ENCODE data around the gene TPCN2. TPM values are rescaled to one million over a fixed set of nuclear protein-coding genes. Genes with fewer than 3 reads are reported as not detected.

Gene TPCN2
- total RNA-seq, 1 donor from 2014 or later = 6.3 TPM

DNA sequence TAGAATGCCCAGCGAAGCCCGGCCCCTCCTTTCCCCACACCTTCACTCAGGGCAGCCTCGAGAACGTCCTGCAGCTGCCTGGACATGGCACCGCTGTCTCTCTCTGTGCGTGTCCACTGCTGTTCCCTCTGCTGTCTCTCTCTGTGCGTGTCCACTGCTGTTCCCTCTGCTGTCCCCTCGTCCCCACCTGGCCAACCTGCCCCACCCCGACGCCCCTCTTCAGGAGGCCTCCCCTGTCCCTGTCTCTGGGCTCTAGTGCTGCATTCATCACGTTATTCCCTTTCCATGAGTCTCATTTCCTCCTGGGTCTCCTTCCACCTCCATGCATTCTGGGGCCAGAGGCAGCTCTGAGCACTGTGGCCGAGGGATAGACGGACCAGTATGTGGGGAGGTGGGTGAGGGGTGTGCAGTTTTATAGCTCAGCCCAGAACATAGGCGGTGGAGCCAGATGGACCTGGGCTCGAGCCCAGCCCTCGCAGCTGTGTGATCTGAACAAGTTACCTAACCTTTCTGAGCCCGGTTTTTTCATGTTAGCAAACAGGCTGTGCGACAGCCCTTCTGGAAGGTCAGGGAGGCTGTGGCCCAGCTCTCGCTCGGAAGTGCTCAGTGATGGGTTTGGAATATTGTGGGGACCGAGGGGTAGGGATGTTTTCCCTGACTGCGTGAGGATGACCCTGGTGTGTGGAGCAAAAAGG is 65.1 kb downstream of the TPCN2 start:
- H3K4me3 ChIP-seq (ENCODE audit: low read depth, low read length) = no peak overlapping the region
- TF ChIP-seq, protein P1, sequence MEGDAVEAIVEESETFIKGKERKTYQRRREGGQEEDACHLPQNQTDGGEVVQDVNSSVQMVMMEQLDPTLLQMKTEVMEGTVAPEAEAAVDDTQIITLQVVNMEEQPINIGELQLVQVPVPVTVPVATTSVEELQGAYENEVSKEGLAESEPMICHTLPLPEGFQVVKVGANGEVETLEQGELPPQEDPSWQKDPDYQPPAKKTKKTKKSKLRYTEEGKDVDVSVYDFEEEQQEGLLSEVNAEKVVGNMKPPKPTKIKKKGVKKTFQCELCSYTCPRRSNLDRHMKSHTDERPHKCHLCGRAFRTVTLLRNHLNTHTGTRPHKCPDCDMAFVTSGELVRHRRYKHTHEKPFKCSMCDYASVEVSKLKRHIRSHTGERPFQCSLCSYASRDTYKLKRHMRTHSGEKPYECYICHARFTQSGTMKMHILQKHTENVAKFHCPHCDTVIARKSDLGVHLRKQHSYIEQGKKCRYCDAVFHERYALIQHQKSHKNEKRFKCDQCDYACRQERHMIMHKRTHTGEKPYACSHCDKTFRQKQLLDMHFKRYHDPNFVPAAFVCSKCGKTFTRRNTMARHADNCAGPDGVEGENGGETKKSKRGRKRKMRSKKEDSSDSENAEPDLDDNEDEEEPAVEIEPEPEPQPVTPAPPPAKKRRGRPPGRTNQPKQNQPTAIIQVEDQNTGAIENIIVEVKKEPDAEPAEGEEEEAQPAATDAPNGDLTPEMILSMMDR (conservative IDR thresholded peaks at IDR 0.05; ENCODE audit: low read depth, low read length) = no peak
- DNase-seq (ENCODE audit: low read depth) = no peak

DNA sequence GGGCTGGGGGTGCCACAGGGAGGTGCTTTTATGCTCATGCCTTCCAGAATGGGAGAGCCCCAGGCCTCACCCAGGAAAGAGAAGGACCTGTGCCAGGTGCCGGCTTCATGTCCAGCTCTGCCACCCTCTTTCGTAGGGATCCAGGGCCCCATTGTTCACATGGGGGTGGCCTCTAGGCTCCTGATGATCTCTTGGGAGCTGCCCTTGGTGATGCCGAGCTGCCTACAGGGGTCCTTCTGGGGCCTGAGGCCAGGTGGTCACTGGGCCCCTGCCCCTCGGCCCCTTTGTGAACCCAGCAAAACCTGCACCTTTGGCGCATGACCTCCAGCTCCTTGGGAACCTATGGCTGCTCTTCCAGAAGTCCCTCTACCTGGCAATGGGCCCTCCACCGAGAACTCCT is 65.6 kb downstream of the TPCN2 start:
- no peak overlapping the region for H3K4me3 ChIP-seq (ENCODE audit: low read depth, low read length)
- TF ChIP-seq, protein P1 (conservative IDR thresholded peaks at IDR 0.05; ENCODE audit: low read depth, low read length) = no peak
- DNase-seq (ENCODE audit: low read depth) = no peak

DNA sequence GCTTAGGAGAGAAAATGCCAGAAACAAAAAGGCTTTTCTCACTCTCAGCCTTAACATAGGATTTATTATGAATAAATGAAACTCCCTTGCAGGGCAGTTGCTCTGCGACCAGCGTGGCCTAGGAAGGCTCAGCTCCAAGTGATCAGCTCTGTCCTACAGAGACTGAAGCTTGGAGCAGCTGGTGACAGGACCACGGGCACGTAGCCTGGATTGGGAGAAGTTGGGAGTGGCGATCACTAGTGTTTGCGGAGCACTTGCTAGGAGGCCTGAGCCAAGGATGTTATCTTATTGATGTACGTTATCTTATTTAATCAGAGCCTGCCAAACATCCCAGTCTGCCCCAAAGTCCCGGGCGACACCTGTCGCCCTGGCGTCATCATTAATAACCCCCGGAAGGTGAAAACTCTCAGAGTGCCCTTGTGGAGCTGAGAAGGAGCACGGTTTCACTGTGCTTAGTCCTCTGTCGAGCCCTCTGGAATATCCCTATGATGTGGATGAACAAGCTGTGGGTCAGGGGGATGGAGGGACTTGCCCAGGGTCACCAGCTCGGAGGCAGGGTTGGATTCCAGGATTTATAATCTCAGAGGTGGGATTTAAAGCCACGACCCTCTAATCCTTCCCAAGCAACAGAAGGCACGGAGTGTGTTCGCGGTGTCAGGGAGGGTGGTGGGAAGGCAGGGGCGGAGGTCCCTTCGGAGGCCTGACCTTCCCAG is 66.2 kb downstream of the TPCN2 start:
- DNase-seq (ENCODE audit: low read depth) = no peak
- TF ChIP-seq, protein P1 (conservative IDR thresholded peaks at IDR 0.05; ENCODE audit: low read depth, low read length) = no peak
- no peak overlapping the region for H3K4me3 ChIP-seq (ENCODE audit: low read depth, low read length)

DNA sequence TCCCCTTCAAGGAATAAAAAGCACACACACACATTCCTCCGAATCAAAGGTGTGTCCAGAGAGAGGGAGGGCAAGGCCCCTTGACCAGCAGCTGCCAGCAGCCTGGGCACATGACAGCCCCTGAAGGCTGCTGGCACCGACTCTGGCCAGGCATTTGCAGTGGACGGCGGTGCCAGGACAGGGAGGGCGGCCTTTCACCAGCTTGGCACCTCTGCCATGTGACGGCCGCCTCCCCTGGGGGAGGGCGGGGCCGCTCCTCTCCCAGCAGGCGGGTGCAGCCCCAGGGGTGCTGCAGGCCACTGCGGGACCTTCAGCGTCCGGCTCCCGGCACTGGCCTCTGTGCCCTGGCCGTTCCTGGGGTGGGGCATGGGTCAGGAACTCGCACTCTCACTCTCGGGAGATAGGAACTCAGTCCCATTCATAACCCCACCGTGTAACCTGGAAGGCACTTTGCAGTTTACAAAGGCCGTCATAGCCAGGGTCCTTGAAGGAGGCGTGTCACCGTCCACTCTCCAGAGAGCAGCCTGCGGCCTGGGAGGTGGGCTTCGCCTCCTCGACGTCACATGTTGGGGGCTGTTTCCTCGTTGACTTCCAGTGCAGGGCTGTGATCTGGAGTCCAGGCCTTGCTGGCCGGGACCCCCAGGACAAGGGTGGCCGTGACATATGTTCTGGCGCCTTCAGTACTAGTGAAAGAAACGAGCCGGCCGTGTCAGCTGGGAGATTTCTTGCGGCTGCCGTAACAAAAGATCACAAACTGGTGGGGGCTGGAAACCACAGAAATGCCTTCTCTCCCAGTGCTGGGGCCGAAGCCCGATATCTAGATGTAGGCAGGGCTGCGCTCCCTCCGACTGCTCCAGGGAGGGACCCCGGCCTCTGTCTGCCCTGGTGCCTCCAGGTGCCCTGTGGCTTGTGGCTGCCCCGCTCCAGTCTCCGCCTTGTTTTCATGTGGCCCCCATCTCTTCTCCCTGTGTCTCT is 67.1 kb downstream of the TPCN2 start:
- H3K4me3 ChIP-seq (ENCODE audit: low read depth, low read length) = no peak overlapping the region
- no peak for DNase-seq (ENCODE audit: low read depth)
- TF ChIP-seq, protein P1 (conservative IDR thresholded peaks at IDR 0.05; ENCODE audit: low read depth, low read length) = no peak

DNA sequence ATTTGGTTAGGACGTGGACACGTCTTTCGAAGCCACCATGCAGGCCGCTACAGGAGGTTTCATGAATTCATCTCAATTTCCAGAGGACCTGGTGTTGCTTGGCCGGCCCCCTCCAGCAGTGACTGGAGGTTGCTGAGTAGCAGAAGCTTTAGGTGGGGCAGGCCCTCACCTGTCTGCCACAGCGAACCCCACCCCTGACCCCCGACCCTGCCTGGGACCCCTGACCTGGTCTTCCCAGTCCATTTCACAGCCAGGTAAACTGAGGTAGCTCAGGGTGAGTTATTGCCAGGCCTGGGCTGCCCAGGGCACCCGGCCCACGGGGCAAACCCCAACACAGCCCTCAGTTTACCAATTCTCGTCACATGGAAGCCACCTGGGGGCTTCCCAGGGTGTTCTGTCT is 67.9 kb downstream of the TPCN2 start:
- DNase-seq (ENCODE audit: low read depth) = no peak

DNA sequence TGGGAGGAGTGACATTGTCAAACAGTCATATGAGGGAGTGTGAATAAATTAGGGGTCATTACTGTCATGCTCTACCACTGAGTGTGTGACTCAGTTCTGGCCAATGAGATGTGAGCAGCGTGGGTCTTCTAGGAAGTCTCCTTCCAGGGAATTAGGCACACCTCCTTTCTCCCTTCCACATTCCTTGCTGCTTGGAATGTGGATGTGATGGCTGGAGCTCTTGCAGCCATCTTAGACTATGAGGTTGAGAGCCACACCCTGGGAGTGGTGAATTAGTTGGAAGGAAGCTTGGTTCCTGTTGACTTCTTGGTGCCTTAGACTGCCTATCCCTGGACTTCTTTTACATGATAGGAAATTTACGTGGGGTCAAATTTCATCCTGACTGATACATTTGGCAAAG is 70.5 kb downstream of the TPCN2 start:
- DNase-seq (ENCODE audit: low read depth) = no peak
- H3K4me3 ChIP-seq (ENCODE audit: low read depth, low read length) = no peak overlapping the region
- TF ChIP-seq, protein P1 (conservative IDR thresholded peaks at IDR 0.05; ENCODE audit: low read depth, low read length) = no peak

More for the DNA sequence above, 67.9 kb downstream of the TPCN2 start:
- TF ChIP-seq, protein P1 (conservative IDR thresholded peaks at IDR 0.05; ENCODE audit: low read depth, low read length) = no peak
- no peak overlapping the region for H3K4me3 ChIP-seq (ENCODE audit: low read depth, low read length)

Measured in epithelial cell of proximal tubule (primary cell).